GM19395 (cell line): ENCODE data around the gene FER.
A peak's percentile ranks its signal among the peaks of the same experiment; 100 is the strongest.
"Not testable (repeated sequence)": the region's sequence is repeated elsewhere in the genome, so short reads cannot be mapped to it uniquely, and the experiment has no call there.

Experiments used
- ATAC-seq: cut with Tn5 transposase; IDR thresholded peaks from one replicate; pipeline ENCODE4 v1.9.1; 2021; ENCODE audit warnings: mild to moderate bottlenecking, moderate library complexity; ENCODE audit not compliant: unreplicated experiment

Gene FER

GRCh38 chr5:108946008-108946407 is 198.3 kb downstream of the FER start:
- ATAC-seq: no peak

- ATAC-seq: no peak
These were observed 199.5 kb downstream of the FER start for GRCh38 chr5:108947164-108947563.

GRCh38 chr5:108950276-108950675 is 202.6 kb downstream of the FER start:
- ATAC-seq: no peak

GRCh38 chr5:108953940-108954339 is 206.2 kb downstream of the FER start:
- no peak for ATAC-seq

GRCh38 chr5:108957333-108957732 is 209.6 kb downstream of the FER start:
- ATAC-seq: no peak

GRCh38 chr5:108966910-108967309 is 219.2 kb downstream of the FER start:
- no peak for ATAC-seq

- ATAC-seq: no peak
These were observed 226.9 kb downstream of the FER start for GRCh38 chr5:108974594-108974993.

GRCh38 chr5:108975697-108976096 is 228.0 kb downstream of the FER start:
- ATAC-seq: no peak

GRCh38 chr5:108983461-108984092 is 235.9 kb downstream of the FER start:
- ATAC-seq: peak; percentile 57

- ATAC-seq: no peak
These were observed 242.2 kb downstream of the FER start for GRCh38 chr5:108989761-108990392.

- not testable (repeated sequence) for ATAC-seq
These were observed 244.8 kb downstream of the FER start for GRCh38 chr5:108992396-108993085.

- ATAC-seq: not testable (repeated sequence)
These were observed 245.7 kb downstream of the FER start for GRCh38 chr5:108993440-108993839.

GRCh38 chr5:108997720-108998119 is 250.0 kb downstream of the FER start:
- ATAC-seq: no peak

- no peak for ATAC-seq
These were observed 250.5 kb downstream of the FER start for GRCh38 chr5:108998216-108998615.

- peak; percentile 80 for ATAC-seq
These were observed 256.2 kb downstream of the FER start for GRCh38 chr5:109003928-109004327.

GRCh38 chr5:109005297-109006009 is 257.8 kb downstream of the FER start:
- no peak for ATAC-seq

- ATAC-seq: no peak
These were observed 258.4 kb downstream of the FER start for GRCh38 chr5:109006129-109006528.

GRCh38 chr5:109016300-109016699 is 268.6 kb downstream of the FER start:
- no peak for ATAC-seq

GRCh38 chr5:109022056-109022455 is 274.4 kb downstream of the FER start:
- no peak for ATAC-seq

- ATAC-seq: not testable (repeated sequence)
These were observed 278.0 kb downstream of the FER start for GRCh38 chr5:109025729-109026128.

GRCh38 chr5:109027983-109028607 is 280.4 kb downstream of the FER start:
- no peak for ATAC-seq
